Glomerular endothelial cell (primary cell): ENCODE data around the gene LRBA. TPM values are rescaled to one million over a fixed set of nuclear protein-coding genes. Genes with fewer than 3 reads are reported as not detected.

Experiments used
- DNase-seq: peaks from one replicate; pipeline ENCODE4 v3.0.0-alpha.2; 2011; ENCODE audit warnings: low read depth, low spot score; ENCODE audit errors: extremely low read depth
- total RNA-seq: library from RNA; depleted of rRNA; stranded (reverse); fragments of >200 nt; gene quantifications from 2 replicates; pipeline ENCODE4 v1.2.3, GENCODE V29; 2015

LRBA gene
- total RNA-seq, 1 donor from 2014 or later: 23.7 TPM

DNA sequence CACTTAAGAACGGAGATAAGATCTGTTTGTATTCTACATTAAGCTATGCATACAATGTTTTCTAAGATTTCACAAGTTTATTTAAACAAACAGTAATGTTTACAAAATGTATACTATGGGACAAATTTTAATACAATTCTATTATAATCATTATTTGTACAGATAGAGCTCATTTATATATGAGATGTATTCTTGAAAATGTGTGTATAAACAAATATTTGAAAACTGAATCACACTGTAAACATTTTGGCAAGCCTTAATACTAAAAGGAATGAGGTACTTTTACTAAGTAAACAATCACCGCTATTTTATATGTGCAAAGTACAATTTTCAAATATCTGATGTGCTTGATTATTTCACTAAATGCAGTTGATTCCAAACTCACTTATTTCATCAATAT lies 552.3 kb downstream of the LRBA start:
- no peak for DNase-seq

DNA sequence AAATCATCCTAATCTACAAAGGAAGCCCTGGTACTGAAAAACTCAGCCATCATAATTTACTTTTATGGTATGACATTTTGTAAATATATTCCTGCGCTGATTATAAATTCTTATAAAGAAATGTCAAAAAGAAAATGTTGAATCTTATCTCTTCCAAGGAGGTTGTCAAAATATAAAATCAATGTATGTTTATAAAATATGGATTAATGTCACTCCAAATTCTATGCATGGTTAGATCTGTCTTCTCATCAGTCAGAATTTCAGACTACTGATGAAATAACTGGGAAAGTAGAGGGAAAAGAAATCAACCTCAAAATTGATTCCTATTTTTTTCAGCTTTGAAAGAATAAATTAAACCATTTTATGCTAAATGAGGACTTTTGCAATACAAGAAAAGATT lies 553.1 kb downstream of the LRBA start:
- DNase-seq: no peak

DNA sequence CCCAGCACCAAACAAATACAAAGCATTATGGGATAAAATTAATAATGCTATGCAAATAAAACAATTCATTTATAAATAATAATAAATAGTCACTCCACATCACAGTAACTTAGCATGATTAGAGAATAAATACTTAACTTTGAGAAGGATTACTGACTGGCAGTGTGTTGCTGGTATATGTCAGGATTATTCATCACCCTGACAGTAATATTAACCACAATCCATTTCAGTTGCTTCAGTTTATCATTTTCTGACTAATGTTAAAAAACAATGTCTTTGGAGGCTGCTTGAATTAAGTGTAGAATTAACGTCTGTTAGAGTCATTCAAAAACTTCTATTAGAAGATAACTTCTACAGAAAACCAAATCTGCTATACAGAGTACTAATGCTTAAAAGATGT lies 557.3 kb downstream of the LRBA start:
- DNase-seq: no peak

DNA sequence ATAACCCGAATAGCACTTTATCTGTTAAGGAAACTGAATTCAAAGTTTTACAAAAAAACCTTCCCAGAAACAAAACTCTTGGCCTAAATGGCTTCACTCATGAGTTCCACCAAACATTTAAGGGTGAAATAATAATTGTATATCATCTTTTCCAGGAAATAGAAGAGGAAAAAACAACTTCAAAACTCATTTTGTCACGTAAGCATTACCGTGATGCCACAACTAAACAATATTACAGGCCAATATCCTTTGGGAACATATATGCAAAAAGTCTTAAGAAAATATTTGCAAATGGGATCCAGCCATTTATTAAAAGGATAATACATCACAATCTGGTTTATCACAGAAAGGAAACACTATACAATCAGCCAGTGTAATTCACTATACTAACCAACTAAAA lies 563.2 kb downstream of the LRBA start:
- no peak for DNase-seq

DNA sequence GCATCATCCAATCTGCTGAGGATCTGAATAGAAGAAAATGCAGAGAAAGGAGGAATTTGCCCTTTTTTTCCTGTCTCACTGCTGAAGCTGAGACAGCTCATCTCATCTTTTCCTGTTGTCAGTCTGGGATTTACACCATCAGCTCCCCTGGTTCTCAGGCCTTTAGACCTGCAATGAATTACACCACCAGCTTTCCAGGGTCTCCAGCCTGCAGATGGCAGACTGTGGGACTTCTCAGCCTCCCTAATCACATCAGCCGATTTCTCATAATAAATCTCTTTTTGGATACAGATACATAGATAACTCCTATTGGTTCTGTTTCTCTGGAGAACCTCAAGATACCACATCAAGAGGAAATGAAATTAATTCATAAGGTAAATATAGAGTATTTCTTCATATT lies 567.7 kb downstream of the LRBA start:
- no peak for DNase-seq

DNA sequence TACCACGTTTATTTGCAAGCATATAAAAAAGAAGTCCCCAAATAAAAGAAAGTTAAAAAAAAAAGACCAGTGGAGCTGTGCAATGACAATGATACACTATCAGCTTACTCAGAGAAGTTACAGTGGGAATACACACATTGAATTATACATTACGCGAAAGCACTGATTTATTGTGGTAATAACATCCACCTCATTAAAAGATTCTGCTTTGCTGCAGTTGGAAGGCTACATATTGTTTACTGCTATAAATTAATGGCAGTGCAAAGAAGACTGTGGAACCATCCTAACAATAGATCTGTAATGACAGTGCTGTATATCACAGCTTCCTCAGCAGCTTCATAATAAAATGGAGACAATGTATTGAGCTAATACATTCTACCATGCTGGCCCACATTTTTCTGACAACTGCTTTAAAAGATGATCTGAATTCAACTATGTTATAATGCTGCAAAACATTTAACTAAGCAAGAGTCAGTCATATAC lies 575.6 kb downstream of the LRBA start:
- DNase-seq: no peak

DNA sequence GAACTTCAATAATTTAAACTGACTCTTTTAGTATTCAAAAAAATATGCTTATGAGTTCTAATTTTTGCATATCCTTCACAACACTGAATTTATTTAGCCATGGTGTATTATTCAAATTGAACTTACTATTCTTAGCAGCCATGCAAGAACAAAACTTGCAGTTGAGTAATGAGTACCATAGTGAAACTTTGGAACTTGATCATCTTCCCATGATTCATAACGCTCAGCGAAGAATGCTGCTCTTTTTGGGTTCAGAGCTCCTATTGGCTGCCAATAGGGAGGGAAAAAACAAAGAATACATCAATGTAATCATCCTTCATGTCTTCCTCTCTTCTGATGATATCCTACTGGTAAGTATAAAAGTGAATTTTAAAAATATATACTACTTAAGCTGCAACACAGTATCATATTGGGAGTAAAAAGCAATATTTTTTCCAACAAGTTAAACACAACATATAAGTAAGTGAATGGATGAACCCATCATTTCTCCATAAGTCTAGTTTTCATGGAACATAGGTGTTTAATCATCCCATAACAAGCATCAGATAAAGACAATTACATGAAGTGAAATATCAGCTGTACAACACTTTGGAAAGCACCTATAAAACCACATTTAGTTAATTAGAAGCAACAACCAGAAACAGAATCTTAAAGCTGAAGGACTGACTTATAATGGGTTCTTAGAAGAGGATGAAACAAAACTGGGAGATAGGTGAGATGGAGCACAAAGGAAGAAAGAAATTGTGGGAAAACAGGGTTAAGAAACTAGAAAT lies 578.3 kb downstream of the LRBA start:
- DNase-seq: no peak

DNA sequence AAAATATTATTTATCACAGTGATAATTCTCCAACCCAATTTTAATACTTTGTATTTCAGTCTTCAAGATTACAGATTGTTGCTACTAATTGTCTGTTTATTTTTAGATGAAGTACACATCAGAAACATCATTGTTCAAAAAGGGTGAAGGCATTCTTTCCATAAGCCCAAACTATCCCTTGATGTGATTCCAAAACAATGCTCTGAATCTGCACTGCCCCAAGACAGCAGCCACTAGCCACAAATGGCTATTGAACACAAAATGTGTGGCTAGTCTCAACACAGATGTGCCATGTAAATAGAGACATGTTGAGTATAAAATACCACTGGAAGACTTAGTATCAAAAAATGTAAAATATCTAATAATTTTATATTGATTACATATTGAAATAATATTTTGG lies 583.9 kb downstream of the LRBA start:
- DNase-seq: no peak

DNA sequence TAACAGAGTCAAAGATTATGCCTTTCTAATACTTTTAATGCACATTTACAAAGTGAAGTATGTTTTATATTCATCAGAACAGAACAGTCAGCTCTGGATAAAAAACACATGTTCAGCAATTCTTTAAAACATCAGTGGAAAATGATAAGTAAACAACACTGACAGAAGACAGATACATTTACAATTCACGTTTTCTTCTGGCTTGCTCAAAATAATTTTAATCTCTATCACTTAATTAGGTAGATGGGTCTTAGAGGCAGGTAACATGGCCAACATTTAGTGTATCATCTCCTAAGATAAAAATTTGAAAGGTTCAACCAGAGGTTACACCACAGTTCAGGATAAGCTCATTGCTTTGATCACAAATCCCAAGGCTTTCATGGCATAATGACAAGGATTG lies 589.9 kb downstream of the LRBA start:
- DNase-seq: no peak

DNA sequence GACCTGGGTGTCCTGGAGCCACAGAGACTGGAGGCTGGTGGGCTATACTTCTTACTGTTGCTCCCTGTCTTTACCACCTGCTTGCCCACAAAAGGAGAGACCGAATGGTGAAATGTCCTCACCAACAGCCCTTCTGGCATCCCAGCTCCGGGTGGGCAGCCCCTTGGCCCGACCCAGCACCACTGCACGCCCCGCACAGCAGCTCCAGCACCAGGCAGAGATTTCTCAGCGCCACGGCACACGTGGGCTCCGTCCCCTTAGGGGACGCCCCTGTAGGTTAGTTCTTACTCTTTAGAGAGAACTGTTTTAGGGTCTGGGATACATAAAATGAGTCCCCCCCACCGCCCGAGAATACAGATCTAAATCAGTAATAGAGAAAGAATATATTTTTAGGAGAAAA lies 591.6 kb downstream of the LRBA start:
- no peak for DNase-seq

DNA sequence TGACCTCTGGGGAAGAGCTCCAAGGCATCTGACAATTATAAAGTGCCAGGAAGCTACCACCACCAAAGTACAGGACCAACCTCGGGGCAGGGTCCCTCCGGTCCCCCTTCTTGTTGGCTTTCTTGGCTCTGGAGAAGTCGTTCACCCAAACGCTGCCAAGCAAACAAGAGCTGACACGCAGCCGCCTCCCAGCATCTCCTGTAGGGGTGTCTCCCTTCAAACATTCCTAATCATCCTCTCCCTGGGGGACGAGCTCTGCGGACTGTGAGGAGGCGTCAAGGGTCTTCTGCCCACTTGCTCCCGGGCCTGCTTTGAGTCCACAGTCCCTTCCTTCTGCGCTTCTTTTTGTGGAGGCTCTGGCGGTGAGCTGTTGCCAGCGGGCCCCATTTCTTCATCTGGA lies 592.0 kb downstream of the LRBA start:
- DNase-seq: no peak

DNA sequence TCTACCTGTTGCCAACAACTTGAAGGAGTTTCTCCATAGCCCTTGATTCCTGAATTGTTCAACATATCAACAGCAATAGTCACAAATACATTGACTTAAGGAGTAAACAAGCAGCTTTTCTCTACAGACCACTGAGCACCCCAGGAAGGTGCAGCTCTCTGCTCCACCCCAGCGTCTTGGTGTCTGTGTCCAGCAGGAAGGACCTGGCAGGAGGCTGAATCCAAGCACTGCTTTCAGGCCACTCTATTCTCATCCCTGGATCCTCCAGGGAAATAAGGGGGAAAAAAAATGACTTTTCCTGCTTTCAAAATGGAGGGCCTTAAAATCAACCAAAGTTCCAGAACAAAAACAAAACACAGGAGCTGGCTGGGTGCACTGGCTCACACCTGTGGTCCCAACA lies 593.5 kb downstream of the LRBA start:
- no peak for DNase-seq

DNA sequence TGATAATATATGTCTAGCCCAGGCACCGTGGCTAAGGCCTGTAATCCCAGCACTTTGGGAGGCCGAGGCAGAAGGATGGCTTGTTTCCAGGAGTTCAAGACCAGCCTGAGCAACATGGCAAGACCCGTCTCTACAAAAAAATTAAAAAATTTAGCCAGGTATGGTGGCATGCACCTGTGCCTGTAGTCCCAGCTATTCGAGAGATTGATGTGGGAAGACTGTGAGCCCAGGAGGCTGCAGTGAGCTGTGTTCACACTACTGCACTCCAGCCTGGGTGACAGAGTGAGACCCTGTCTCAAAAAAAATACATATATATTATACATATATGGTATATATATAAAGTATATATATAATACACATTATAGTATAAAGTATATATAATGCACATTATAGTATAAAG lies 595.1 kb downstream of the LRBA start:
- DNase-seq: no peak

DNA sequence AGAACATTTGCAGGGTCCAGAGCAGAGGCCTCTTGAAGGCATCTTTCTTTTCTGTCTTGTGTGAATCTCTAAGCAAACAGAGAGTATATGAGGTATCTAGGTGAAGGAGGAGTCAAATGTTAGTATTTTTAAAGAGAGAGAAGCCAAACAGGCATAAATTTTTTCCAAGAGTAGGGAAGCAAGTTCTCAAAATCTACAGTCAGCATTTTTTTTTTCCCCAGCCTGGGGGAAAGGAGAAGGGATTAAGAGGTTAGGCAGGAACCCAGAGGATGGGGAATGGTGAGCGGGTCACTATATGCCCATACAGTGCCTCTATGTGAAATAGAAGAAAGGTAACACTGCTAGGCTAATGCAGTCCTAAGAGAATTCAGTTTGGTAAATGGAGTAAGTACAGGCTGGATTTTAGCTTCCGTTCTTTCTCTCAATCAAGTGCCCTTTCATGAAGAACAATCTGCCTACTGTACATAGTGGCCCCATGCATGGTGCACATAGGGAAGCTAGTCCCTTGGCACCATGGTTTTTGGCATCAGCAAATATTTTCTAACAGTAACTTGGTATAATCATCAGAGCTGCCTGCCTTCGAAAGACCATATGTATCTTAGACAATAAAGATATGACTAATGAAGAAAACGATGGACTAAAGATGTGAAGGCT lies 596.2 kb downstream of the LRBA start:
- DNase-seq: no peak

DNA sequence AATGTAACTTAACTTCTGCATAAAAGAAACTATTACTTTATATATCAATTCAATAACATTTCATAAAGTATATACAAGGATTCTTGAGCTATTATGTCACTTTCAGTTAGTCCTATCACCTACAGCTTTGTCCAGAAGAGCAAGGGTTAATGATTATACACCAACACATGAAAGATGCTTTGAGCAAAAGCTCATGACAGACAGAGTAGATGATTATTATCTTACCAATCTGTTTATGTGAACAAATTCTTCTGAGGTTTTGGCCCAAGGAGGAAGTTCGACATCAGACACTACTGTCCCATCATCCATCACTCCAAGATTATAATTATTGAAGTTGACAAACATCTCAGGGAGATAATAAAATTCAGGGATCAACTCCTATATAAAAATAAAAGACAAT lies 599.9 kb downstream of the LRBA start:
- DNase-seq: no peak

DNA sequence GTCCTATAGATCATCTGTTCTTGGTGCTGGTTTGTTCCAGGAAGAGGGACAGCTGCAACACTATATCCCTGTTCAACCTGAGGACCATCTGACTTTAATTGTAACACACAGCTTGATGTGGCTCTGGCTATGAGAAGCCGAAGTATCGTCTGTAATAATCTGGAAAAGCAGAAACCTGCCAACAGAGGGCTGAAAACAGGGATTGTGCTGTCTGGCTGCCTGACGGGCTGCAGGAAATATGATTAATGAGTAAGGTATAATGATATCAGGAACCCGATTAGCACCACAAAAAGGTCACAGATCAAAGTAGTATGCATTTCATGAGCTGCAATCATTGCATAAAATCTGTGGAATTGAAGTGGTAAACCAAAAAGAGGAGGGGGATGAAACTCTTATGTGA lies 603.6 kb downstream of the LRBA start:
- no peak for DNase-seq

DNA sequence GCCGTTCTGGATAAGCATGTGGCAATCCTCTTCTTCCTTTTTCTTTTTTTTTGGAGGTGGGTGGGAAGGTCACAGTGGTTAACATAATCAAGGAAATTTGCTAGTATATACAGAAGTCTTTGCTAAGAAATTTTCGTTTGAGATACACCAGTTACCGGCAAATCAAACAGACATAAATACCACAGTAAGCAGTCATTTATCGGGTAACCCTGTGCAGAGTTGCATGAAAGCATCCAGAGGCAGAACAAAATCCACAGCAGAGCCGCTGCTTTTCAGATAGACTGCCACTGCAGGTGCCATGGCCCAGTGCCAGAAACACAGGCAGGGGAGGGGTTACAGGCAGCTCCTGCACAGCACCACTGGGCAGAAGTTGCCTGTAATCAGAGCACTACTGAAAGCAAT lies 612.2 kb downstream of the LRBA start:
- DNase-seq: no peak

DNA sequence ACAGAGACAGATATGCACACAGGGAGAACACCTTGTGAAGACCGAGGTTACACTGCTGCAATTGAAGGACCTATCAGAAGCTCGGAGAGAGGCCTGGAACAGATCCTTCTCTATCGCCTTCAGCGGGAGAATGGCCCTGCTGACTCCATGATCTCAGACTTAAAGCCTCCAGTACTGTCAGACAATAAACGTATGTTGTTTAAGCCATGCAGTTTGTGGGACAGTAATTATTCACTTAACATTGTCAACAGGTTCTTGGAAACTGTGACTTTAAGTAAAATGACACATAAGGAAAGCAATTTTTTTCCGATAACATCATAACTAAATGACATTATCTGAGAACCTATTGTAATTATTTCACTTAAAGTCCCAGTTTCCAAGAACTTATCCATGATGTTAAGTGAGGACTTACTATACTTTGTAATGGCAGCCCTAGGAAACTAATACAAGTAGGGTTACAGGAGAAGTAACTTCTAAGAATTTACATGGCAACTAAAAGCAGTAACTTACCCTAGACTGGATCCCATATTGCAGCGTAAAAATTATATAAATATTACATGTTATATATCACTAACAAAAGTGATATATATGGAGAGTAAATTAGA lies 613.9 kb downstream of the LRBA start:
- no peak for DNase-seq

DNA sequence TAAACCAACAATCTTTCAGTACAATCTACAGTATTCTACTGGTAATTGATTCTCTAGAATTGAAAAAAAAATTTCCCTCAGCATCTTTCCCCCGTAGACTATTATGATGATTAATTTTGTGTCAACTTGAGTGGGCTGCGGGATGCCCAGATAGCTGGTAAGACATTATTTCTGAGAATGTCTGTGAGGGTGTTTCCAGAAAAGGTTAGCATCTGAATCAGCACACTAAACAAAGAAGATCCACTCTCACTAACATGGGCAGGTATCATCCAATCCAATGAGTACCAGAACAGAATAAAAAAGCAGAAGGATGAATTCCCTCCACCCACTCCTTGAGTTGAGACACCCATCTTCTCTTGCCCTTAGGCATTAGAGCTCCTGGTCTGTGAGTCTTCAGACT lies 619.2 kb downstream of the LRBA start:
- DNase-seq: no peak

DNA sequence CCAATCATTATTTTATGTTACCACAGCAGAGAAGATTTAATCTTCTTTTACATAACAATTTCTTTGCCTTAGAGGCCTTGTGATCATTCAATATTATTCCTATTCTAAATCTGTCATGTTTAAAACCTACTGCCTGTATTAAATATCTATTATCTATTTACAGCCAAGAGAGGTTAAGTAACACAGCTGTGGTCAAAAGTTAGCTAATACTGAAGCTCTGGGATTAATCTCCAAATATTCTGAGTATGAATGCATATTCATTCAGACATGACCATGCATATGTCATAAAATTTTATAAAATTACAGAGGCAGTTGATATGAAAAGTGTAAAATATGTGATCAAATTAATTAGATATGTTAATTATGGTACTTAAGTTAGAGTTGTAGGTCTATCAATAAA lies 621.0 kb downstream of the LRBA start:
- DNase-seq: no peak

DNA sequence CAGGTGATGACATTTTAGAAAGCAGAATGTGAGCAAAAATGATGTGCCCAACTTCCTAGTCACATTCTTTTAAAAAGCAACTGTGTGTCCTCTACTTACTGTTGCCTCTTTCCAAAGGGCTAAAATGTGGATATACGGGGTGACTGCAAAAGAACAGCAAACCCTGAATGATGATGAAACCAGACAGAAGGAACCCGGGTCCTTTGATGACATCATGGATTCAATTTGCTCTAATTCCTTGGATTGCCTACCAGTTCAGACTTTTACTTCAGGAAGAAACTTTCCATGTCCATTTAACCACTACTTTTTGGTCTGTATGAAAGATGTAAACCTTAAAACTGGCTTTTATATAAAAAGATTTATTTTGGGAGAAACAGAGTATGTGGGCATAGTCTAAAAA lies 624.0 kb downstream of the LRBA start:
- DNase-seq: no peak

DNA sequence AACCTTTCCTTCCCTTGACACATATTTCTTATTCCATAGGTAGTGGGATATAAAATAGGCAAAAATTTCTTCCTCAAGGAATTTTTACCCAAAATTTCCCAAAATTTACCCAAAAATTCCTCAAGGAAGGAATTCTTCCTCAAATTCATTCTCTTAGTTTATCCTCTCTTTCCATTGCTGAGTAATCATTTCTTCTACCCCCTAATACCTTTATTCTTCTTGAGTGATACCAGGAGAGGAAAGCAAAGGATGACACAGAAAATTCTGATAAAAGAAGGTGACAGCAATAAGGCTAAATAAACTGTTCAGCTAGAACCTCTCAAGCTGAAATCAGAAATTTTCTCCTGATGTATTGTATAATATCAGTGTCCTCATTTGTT lies 624.6 kb downstream of the LRBA start:
- DNase-seq: no peak
